HG02870 (cell line): ENCODE results near the gene ECM2.

Experiments used
- ATAC-seq: cut with Tn5 transposase; IDR thresholded peaks from one replicate; pipeline ENCODE4 v1.9.1; 2021; ENCODE audit warnings: mild to moderate bottlenecking, moderate library complexity; ENCODE audit not compliant: unreplicated experiment

ECM2 gene

DNA sequence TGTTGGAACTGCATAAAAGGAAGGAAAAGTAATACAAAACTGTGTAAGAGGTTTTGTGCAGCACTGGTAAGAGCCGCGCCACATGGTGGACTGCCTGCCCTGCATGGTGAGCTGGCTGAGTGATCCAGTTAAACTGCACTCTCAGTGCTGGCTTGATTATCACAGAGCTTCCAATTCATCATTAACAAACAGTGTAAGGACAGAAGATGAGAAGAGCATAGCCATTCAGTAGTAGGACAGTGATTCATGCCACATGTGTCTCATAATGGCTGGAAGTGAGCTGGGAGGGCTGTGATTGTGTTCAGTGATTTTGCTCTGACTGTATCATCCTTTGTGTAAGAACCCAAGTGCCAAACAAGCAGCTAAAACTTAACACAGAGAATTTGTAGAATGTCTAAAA lies 67.6 kb downstream of the ECM2 start:
- ATAC-seq, result no peak

DNA sequence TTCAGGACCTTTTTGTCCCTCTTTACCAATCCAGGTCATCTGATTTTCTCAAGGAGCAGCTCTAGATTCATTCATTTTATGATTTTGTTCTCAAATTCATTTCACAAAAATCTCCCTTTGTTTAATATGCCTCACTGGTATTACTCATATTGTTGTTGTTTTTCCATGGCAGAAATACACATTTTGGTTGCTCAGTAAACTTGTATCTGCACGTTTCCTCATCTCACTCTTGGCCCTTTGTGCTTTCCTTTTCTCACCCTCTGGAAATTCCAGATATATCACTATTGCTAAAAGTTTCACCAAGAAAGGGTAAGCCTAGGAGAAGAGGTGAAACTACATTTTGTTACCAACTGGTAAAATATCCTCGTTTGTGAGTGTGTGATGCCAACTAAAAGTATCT lies 68.3 kb downstream of the ECM2 start:
- ATAC-seq, result no peak

DNA sequence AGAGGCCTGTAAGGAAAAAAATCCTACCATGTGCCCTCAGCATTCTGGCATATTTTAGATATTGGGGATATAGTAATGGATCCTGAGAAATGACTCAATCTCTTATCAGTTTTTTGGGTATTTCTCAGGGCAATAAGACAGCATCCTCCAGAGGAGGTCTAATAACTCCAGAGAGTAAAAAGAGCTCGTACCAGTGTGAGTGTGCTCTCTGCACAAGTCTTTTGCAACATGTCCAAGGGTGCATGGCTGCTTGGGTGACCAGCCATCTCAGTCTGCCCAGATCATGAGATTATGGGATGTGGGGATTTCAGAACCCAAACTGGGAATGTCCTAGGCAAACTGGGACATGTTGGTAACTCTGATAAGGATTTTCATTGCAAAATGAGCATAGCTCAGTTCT lies 68.7 kb downstream of the ECM2 start:
- ATAC-seq, result no peak

- ATAC-seq, result no peak
Observed at GRCh38 chr9:92463984-92464383, 71.8 kb downstream of the ECM2 start.

- no peak for ATAC-seq
Observed at GRCh38 chr9:92463387-92463786, 72.4 kb downstream of the ECM2 start.

GRCh38 chr9:92457576-92457975 lies 78.2 kb downstream of the ECM2 start:
- no peak for ATAC-seq

DNA sequence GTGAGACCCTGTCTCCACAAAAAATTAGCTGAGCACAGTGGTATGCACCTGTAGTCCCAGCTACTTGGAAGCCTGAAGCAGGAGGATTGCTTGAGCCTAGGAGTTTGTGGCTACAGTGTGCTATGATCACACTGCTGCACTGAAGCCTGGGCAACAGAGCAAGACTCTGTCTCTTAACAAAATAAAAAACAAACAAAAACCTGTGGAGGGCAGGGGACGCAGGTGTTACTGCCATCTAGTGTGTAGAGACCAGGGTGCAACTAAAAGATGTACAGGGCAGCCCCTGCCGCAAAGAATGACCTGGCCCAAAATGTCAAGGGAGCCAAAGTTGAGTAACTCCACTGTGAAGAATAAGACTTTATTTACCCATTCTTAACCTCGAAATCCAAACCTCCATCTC lies 80.6 kb downstream of the ECM2 start:
- ATAC-seq, result no peak

GRCh38 chr9:92446536-92446935 lies 89.3 kb downstream of the ECM2 start:
- no peak for ATAC-seq
